Common myeloid progenitor, CD34-positive (primary cell): ENCODE measurements around the gene ARL3.

Experiments used
- CTCF ChIA-PET: fragments of 350-600 bp; sonication (Branson Sonifier 250); formaldehyde crosslinking; loops from one replicate; lab custom pipeline; 2021; ENCODE audit warnings: antibody characterized with exemption; lab: Charles Lee
- POLR2A ChIA-PET: fragments of 350-600 bp; sonication (Branson Sonifier 250); formaldehyde crosslinking; loops from one replicate; lab custom pipeline; 2021; ENCODE audit warnings: antibody characterized with exemption; lab: Charles Lee
- DNase-seq, 3 donors: peaks; one replicate each; pipeline versions ENCODE4 v3.0.0 to v3.0.0-alpha.2; 2013
- H3K27ac ChIP-seq, 2 experiments: 1 replicate in 1 of 2; 2 replicates in 1 of 2; pipeline ENCODE4 v1.7.0; 2013; ENCODE audit warnings: inconsistent platforms in 2 of 2, low read length in 2 of 2, mild to moderate bottlenecking in 2 of 2, low read depth in 1 of 2, moderate library complexity in 1 of 2; ENCODE audit not compliant: severe bottlenecking in 2 of 2, insufficient read depth in 1 of 2, poor library complexity in 1 of 2
- H3K27me3 ChIP-seq, 5 experiments: replicated peaks in 2 of 5; 1 replicate in 3 of 5; 2 replicates in 2 of 5; pipeline versions ENCODE4 v1.6.1 to v1.7.0; 2013; ENCODE audit warnings: low read length in 4 of 5, mild to moderate bottlenecking in 2 of 5, moderate library complexity in 2 of 5, inconsistent platforms in 1 of 5; ENCODE audit not compliant: insufficient read depth in 5 of 5, control insufficient read depth in 4 of 5
- H3K36me3 ChIP-seq, 4 experiments: 1 replicate in 2 of 4; 2 replicates in 2 of 4; pipeline versions ENCODE4 v1.6.1 to v1.7.0; 2013; ENCODE audit warnings: low read length in 3 of 4, control low read depth in 1 of 4, mild to moderate bottlenecking in 1 of 4; ENCODE audit not compliant: control insufficient read depth in 4 of 4, insufficient read depth in 4 of 4
- H3K4me1 ChIP-seq, 4 experiments: 1 replicate in 3 of 4; 2 replicates in 1 of 4; pipeline versions ENCODE4 v1.6.1 to v1.7.1; 2013; ENCODE audit warnings: low read length in 3 of 4, mild to moderate bottlenecking in 3 of 4, control low read depth in 1 of 4, inconsistent platforms in 1 of 4, moderate library complexity in 1 of 4; ENCODE audit not compliant: control insufficient read depth in 4 of 4, insufficient read depth in 4 of 4; ENCODE audit errors: control extremely low read depth in 1 of 4
- H3K4me3 ChIP-seq, 7 experiments: 1 replicate in 4 of 7; 2 replicates in 3 of 7; pipeline versions ENCODE4 v1.5.1 to v1.7.0; 2013; ENCODE audit warnings: mild to moderate bottlenecking in 7 of 7, low read length in 6 of 7, moderate library complexity in 6 of 7, inconsistent platforms in 2 of 7, low read depth in 2 of 7, control low read depth in 1 of 7; ENCODE audit not compliant: insufficient read depth in 4 of 7, control insufficient read depth in 1 of 7; ENCODE audit errors: extremely low read depth in 1 of 7
- H3K9me3 ChIP-seq, 5 experiments: 1 replicate in 4 of 5; 2 replicates in 1 of 5; pipeline versions ENCODE4 v1.6.1 to v1.7.1; 2013; ENCODE audit warnings: low read length in 4 of 5, mild to moderate bottlenecking in 2 of 5, inconsistent platforms in 1 of 5, low read depth in 1 of 5, moderate library complexity in 1 of 5; ENCODE audit not compliant: control insufficient read depth in 4 of 5, insufficient read depth in 2 of 5; ENCODE audit errors: control extremely low read depth in 1 of 5
- WGBS: methylation state at CpG from one replicate; pipeline ENCODE4 v1.1.5; 2013; ENCODE audit not compliant: insufficient coverage; 5-methylcytosine and 5-hydroxymethylcytosine counted together

Gene ARL3

GRCh38 chr10:102679596-102679995, 34.6 kb downstream of the ARL3 start:
- DNase-seq, result no peak
- ChIA-PET POLR2A (no interaction called here), CTCF (interaction anchor here (1.0 to 8.8 kb wide), 10 partner anchors 8 to 222 kb away, joined by 5 to 98 read pairs (median 10); partner anchors contain the start of genes ARL3, SFXN2 and TRIM8)
- 100% methylated on average over 3 of the region's 4 CpGs for WGBS
- H3K9me3 ChIP-seq, result no peaks in the 10 kb centered on the region
- H3K27ac ChIP-seq, result no peak overlapping the region
- H3K27me3 ChIP-seq, result no peaks in the 10 kb centered on the region
- peaks cover 0 to 3% (median 3%) of the 10 kb centered on the region in 4 experiments for H3K36me3 ChIP-seq
- H3K4me3 ChIP-seq, result no peak overlapping the region
- peaks cover 21 to 48% (median 35%) of the 10 kb centered on the region in 4 experiments for H3K4me1 ChIP-seq

GRCh38 chr10:102678842-102679289, 35.3 kb downstream of the ARL3 start:
- no peaks in the 10 kb centered on the region for H3K9me3 ChIP-seq
- peak overlapping the region in 2 of 7 experiments; percentile 26 to 38 for H3K4me3 ChIP-seq
- peaks cover 23 to 56% (median 42%) of the 10 kb centered on the region in 4 experiments for H3K4me1 ChIP-seq
- WGBS, result 13% methylated on average over 7 of the region's 9 CpGs
- DNase-seq, result peak; percentile 32 to 42 (median 33)
- H3K27me3 ChIP-seq, result no peaks in the 10 kb centered on the region
- peaks cover 0 to 3% (median 3%) of the 10 kb centered on the region in 4 experiments for H3K36me3 ChIP-seq
- H3K27ac ChIP-seq, result no peak overlapping the region
- CTCF ChIA-PET, result interaction anchor here (1.0 to 8.8 kb wide), 13 partner anchors 9 to 223 kb away, joined by 3 to 98 read pairs (median 7); partner anchors contain the start of genes ARL3, SFXN2 and TRIM8
- POLR2A ChIA-PET, result no interaction called here

- H3K9me3 ChIP-seq, result no peaks in the 10 kb centered on the region
- DNase-seq, result no peak
- H3K4me1 ChIP-seq, result peaks cover 28 to 61% (median 50%) of the 10 kb centered on the region in 4 experiments
- WGBS, result 99% methylated on average over 9 of the region's 9 CpGs
- CTCF ChIA-PET, result interaction anchor here (0.6 to 8.8 kb wide), 13 partner anchors 10 to 224 kb away, joined by 3 to 98 read pairs (median 7); partner anchors contain the start of genes ARL3, SFXN2 and TRIM8
- no peak overlapping the region for H3K4me3 ChIP-seq
- H3K27ac ChIP-seq, result no peak overlapping the region
- no peaks in the 10 kb centered on the region for H3K27me3 ChIP-seq
- POLR2A ChIA-PET, result no interaction called here
- peaks cover 0 to 3% (median 3%) of the 10 kb centered on the region in 4 experiments for H3K36me3 ChIP-seq
Measured at GRCh38 chr10:102678068-102678400, 36.2 kb downstream of the ARL3 start.

GRCh38 chr10:102677331-102678067, 36.7 kb downstream of the ARL3 start:
- ChIA-PET CTCF (interaction anchor here (0.7 to 8.8 kb wide), 10 partner anchors 10 to 224 kb away, joined by 3 to 98 read pairs (median 7); partner anchors contain the start of genes ARL3 and SFXN2), POLR2A (no interaction called here)
- no peaks in the 10 kb centered on the region for H3K9me3 ChIP-seq
- H3K4me1 ChIP-seq, result peaks cover 28 to 65% (median 54%) of the 10 kb centered on the region in 4 experiments
- no peak for DNase-seq
- no peak overlapping the region for H3K27ac ChIP-seq
- H3K27me3 ChIP-seq, result no peaks in the 10 kb centered on the region
- WGBS, result 97% methylated on average over 9 of the region's 9 CpGs
- no peak overlapping the region for H3K4me3 ChIP-seq
- peaks cover 0 to 3% (median 3%) of the 10 kb centered on the region in 4 experiments for H3K36me3 ChIP-seq

GRCh38 chr10:102676534-102677315, 37.5 kb downstream of the ARL3 start:
- 79% methylated on average over 8 of the region's 9 CpGs for WGBS
- ChIA-PET POLR2A (interaction anchor here (0.6 to 1.4 kb wide), 4 partner anchors 16 to 1677 kb away, joined by 3 to 5 read pairs (median 4); partner anchors contain the start of gene LZTS2), CTCF (interaction anchor here (0.6 to 8.8 kb wide), 7 partner anchors 11 to 94 kb away, joined by 3 to 98 read pairs (median 15); partner anchors contain the start of genes ARL3 and SFXN2)
- Histone ChIP-seq H3K4me3 (peak overlapping the region in 2 of 7 experiments; percentile 32 to 63), H3K27me3 (no peaks in the 10 kb centered on the region), H3K4me1 (peaks cover 28 to 67% (median 54%) of the 10 kb centered on the region in 4 experiments), H3K36me3 (peaks cover 0 to 3% (median 1%) of the 10 kb centered on the region in 4 experiments), H3K27ac (no peak overlapping the region), H3K9me3 (no peaks in the 10 kb centered on the region)
- DNase-seq, result no peak

GRCh38 chr10:102675666-102676533, 38.3 kb downstream of the ARL3 start:
- POLR2A ChIA-PET, result interaction anchor here (0.6 to 1.4 kb wide), 5 partner anchors 15 to 1676 kb away, joined by 3 to 5 read pairs (median 4); partner anchors contain the start of gene LZTS2
- Histone ChIP-seq H3K27me3 (no peaks in the 10 kb centered on the region), H3K27ac (no peak overlapping the region), H3K4me3 (peak overlapping the region in 3 of 7 experiments; percentile 22 to 63 (median 32)), H3K36me3 (peaks cover 0 to 2% (median 0%) of the 10 kb centered on the region in 4 experiments), H3K9me3 (no peaks in the 10 kb centered on the region), H3K4me1 (peaks cover 28 to 69% (median 54%) of the 10 kb centered on the region in 4 experiments)
- WGBS, result 62% methylated on average over 9 of the region's 16 CpGs
- CTCF ChIA-PET, result interaction anchor here (0.6 to 8.8 kb wide), 11 partner anchors 12 to 100 kb away, joined by 3 to 98 read pairs (median 3); partner anchors contain the start of genes ARL3 and SFXN2
- DNase-seq, result peak; percentile 47 to 79 (median 72)
